Measurements from ENCODE around the gene FAM184A.

DNA sequence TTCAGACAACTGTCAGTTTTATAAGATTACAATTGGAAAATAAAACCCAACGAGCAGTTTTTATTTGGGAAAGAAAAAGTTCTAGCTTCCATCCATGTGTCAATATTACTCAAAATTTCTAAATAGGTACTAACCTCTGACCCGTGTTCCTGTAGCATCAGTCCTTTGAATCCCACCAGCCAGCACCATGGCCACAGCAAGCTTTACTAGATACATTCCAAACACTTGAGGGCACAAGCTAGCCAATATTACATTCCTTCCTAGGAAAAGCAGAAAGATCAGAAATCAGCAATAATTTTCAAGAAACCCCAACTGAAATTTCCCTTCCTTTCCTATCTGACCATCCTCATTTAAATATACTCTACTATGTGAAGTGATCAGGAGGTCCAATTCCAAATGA lies 165.3 kb downstream of the FAM184A start:
- TF ChIP-seq, protein P1, sequence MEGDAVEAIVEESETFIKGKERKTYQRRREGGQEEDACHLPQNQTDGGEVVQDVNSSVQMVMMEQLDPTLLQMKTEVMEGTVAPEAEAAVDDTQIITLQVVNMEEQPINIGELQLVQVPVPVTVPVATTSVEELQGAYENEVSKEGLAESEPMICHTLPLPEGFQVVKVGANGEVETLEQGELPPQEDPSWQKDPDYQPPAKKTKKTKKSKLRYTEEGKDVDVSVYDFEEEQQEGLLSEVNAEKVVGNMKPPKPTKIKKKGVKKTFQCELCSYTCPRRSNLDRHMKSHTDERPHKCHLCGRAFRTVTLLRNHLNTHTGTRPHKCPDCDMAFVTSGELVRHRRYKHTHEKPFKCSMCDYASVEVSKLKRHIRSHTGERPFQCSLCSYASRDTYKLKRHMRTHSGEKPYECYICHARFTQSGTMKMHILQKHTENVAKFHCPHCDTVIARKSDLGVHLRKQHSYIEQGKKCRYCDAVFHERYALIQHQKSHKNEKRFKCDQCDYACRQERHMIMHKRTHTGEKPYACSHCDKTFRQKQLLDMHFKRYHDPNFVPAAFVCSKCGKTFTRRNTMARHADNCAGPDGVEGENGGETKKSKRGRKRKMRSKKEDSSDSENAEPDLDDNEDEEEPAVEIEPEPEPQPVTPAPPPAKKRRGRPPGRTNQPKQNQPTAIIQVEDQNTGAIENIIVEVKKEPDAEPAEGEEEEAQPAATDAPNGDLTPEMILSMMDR (conservative IDR thresholded peaks at IDR 0.05; ENCODE audit: low read depth in 2 of 2) = no peak
- no peak for TF ChIP-seq EZH2phosphoT487 (IDR thresholded peaks at IDR 0.05; ENCODE audit: unreplicated experiment)
- TF ChIP-seq POLR2AphosphoS5 (IDR thresholded peaks at IDR 0.05; ENCODE audit: low read depth) = no peak
- no peak for TF ChIP-seq EZH2 (IDR thresholded peaks at IDR 0.05; ENCODE audit: low read depth, unreplicated experiment)
- TF ChIP-seq, protein P2, sequence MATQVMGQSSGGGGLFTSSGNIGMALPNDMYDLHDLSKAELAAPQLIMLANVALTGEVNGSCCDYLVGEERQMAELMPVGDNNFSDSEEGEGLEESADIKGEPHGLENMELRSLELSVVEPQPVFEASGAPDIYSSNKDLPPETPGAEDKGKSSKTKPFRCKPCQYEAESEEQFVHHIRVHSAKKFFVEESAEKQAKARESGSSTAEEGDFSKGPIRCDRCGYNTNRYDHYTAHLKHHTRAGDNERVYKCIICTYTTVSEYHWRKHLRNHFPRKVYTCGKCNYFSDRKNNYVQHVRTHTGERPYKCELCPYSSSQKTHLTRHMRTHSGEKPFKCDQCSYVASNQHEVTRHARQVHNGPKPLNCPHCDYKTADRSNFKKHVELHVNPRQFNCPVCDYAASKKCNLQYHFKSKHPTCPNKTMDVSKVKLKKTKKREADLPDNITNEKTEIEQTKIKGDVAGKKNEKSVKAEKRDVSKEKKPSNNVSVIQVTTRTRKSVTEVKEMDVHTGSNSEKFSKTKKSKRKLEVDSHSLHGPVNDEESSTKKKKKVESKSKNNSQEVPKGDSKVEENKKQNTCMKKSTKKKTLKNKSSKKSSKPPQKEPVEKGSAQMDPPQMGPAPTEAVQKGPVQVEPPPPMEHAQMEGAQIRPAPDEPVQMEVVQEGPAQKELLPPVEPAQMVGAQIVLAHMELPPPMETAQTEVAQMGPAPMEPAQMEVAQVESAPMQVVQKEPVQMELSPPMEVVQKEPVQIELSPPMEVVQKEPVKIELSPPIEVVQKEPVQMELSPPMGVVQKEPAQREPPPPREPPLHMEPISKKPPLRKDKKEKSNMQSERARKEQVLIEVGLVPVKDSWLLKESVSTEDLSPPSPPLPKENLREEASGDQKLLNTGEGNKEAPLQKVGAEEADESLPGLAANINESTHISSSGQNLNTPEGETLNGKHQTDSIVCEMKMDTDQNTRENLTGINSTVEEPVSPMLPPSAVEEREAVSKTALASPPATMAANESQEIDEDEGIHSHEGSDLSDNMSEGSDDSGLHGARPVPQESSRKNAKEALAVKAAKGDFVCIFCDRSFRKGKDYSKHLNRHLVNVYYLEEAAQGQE (IDR thresholded peaks at IDR 0.05; ENCODE audit: unreplicated experiment) = no peak
- TF ChIP-seq, protein P3, sequence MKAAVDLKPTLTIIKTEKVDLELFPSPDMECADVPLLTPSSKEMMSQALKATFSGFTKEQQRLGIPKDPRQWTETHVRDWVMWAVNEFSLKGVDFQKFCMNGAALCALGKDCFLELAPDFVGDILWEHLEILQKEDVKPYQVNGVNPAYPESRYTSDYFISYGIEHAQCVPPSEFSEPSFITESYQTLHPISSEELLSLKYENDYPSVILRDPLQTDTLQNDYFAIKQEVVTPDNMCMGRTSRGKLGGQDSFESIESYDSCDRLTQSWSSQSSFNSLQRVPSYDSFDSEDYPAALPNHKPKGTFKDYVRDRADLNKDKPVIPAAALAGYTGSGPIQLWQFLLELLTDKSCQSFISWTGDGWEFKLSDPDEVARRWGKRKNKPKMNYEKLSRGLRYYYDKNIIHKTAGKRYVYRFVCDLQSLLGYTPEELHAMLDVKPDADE (IDR thresholded peaks at IDR 0.05) = no peak

Measured in GM23338 (cell line).